H9 (cell line): ENCODE results near the gene ABCA7. TPM values are rescaled to one million over a fixed set of nuclear protein-coding genes. Genes with fewer than 3 reads are reported as not detected.
A peak's percentile ranks its signal among the peaks of the same experiment; 100 is the strongest.

Source experiments
- DNase-seq: peaks from one replicate; pipeline ENCODE4 v3.0.0-alpha.2; 2017
- H2AFZ ChIP-seq: one replicate; pipeline ENCODE4 v1.6.1; 2013; ENCODE audit warnings: mild to moderate bottlenecking, low read length, control low read depth, moderate library complexity
- H2AK5ac ChIP-seq: 2 replicates; pipeline ENCODE4 v1.6.1; 2013; ENCODE audit warnings: low read length, control low read depth, mixed read lengths; ENCODE audit not compliant: insufficient read length
- H2BK120ac ChIP-seq: one replicate; pipeline ENCODE4 v1.6.1; 2013; ENCODE audit warnings: low read depth, mild to moderate bottlenecking, low read length, control low read depth, inconsistent platforms; ENCODE audit not compliant: poor library complexity, severe bottlenecking
- H2BK12ac ChIP-seq: 2 replicates; pipeline ENCODE4 v1.6.1; 2013; ENCODE audit warnings: low read length, control low read depth, mixed read lengths, low read depth; ENCODE audit not compliant: insufficient read length
- H2BK15ac ChIP-seq: 2 replicates; pipeline ENCODE4 v1.6.1; 2013; ENCODE audit warnings: low read depth, low read length, control low read depth
- H2BK20ac ChIP-seq: one replicate; pipeline ENCODE4 v1.6.1; 2013; ENCODE audit warnings: low read depth, mild to moderate bottlenecking, low read length, control low read depth, inconsistent platforms; ENCODE audit not compliant: poor library complexity, severe bottlenecking
- H2BK5ac ChIP-seq: 2 replicates; pipeline ENCODE4 v1.6.1; 2013; ENCODE audit warnings: low read length, control low read depth, mixed read lengths; ENCODE audit not compliant: insufficient read length
- H3K14ac ChIP-seq: 2 replicates; pipeline ENCODE4 v1.6.1; 2013; ENCODE audit warnings: low read length, control low read depth; ENCODE audit not compliant: insufficient read depth
- H3K18ac ChIP-seq: 2 replicates; pipeline ENCODE4 v1.6.1; 2013; ENCODE audit warnings: low read depth, mild to moderate bottlenecking, mixed read lengths, low read length, control low read depth; ENCODE audit not compliant: insufficient read length
- H3K23ac ChIP-seq: 2 replicates; pipeline ENCODE4 v1.6.1; 2013; ENCODE audit warnings: low read length, control low read depth, mixed read lengths, low read depth; ENCODE audit not compliant: insufficient read length
- H3K23me2 ChIP-seq: 2 replicates; pipeline ENCODE4 v1.6.1; 2013; ENCODE audit warnings: low read depth, mild to moderate bottlenecking, mixed read lengths, low read length, control low read depth; ENCODE audit not compliant: insufficient read length, poor library complexity, severe bottlenecking
- H3K27ac ChIP-seq: 2 replicates; pipeline ENCODE4 v1.5.1; 2013; ENCODE audit warnings: low read length, control low read depth, mixed read lengths, low read depth; ENCODE audit not compliant: insufficient read length
- H3K27me3 ChIP-seq: 2 replicates; pipeline ENCODE4 v1.6.1; 2013; ENCODE audit warnings: low read length, control low read depth, inconsistent platforms; ENCODE audit not compliant: insufficient read depth
- H3K4ac ChIP-seq: 2 replicates; pipeline ENCODE4 v1.6.1; 2013; ENCODE audit warnings: low read depth, mild to moderate bottlenecking, control low read depth, inconsistent platforms, low read length, moderate library complexity
- H3K4me1 ChIP-seq: 2 replicates; pipeline ENCODE4 v1.6.1; 2013; ENCODE audit warnings: low read length, control low read depth, inconsistent platforms; ENCODE audit not compliant: insufficient read depth
- H3K4me2 ChIP-seq: 2 replicates; pipeline ENCODE4 v1.6.1; 2013; ENCODE audit warnings: low read length, control low read depth, mixed read lengths; ENCODE audit not compliant: insufficient read length, insufficient read depth
- H3K56ac ChIP-seq: 2 replicates; pipeline ENCODE4 v1.6.1; 2013; ENCODE audit warnings: low read depth, mild to moderate bottlenecking, mixed read lengths, low read length, control low read depth; ENCODE audit not compliant: insufficient read length
- H3K79me1 ChIP-seq: 2 replicates; pipeline ENCODE4 v1.6.1; 2013; ENCODE audit warnings: low read depth, mild to moderate bottlenecking, moderate library complexity, low read length, control low read depth, inconsistent platforms; ENCODE audit not compliant: insufficient read depth, poor library complexity, severe bottlenecking
- H3K79me2 ChIP-seq: 2 replicates; pipeline ENCODE4 v1.6.1; 2013; ENCODE audit warnings: low read length, control low read depth, inconsistent platforms; ENCODE audit not compliant: insufficient read depth
- H3K9ac ChIP-seq: 2 replicates; pipeline ENCODE4 v1.6.1; 2013; ENCODE audit warnings: low read length, control low read depth, mixed read lengths; ENCODE audit not compliant: insufficient read length; ENCODE audit errors: extremely low read depth
- H3K9me3 ChIP-seq: one replicate; pipeline ENCODE4 v1.6.1; 2013; ENCODE audit warnings: low read depth, low read length, inconsistent platforms; ENCODE audit not compliant: control insufficient read depth
- H3T11ph ChIP-seq: one replicate; pipeline ENCODE4 v1.6.1; 2013; ENCODE audit warnings: mild to moderate bottlenecking, low read length, control low read depth, inconsistent platforms
- H4K20me1 ChIP-seq: one replicate; pipeline ENCODE4 v1.6.1; 2013; ENCODE audit not compliant: control insufficient read depth, insufficient read length, insufficient read depth
- H4K5ac ChIP-seq: 2 replicates; pipeline ENCODE4 v1.6.1; 2013; ENCODE audit warnings: low read depth, mild to moderate bottlenecking, mixed read lengths, low read length, control low read depth; ENCODE audit not compliant: insufficient read length
- H4K8ac ChIP-seq: replicated peaks from 2 replicates; pipeline ENCODE4 v1.6.1; 2013; ENCODE audit warnings: low read length, control low read depth, mixed read lengths, low read depth; ENCODE audit not compliant: insufficient read length
- H4K91ac ChIP-seq: 2 replicates; pipeline ENCODE4 v1.6.1; 2013; ENCODE audit warnings: low read depth, mild to moderate bottlenecking, moderate library complexity, mixed read lengths, low read length, control low read depth; ENCODE audit not compliant: insufficient read length
- H3K27ac Mint-ChIP-seq, 3 experiments: 2 replicates in 2 of 3; 3 replicates in 1 of 3; pipeline ENCODE4 v1.8.0; 2020 to 2021; ENCODE audit warnings: mixed read lengths in 3 of 3, mild to moderate bottlenecking in 1 of 3, moderate library complexity in 1 of 3
- H3K27me3 Mint-ChIP-seq: 2 replicates; pipeline ENCODE4 v1.8.0; 2021; ENCODE audit warnings: low read depth, mild to moderate bottlenecking, moderate library complexity, mixed read lengths
- H3K36me3 Mint-ChIP-seq, 3 experiments: 2 replicates in 2 of 3; 3 replicates in 1 of 3; pipeline ENCODE4 v1.8.0; 2020 to 2021; ENCODE audit warnings: low read depth in 3 of 3, mixed read lengths in 3 of 3; ENCODE audit not compliant: insufficient read depth in 1 of 3
- H3K4me1 Mint-ChIP-seq, 2 experiments: 2 replicates each; pipeline ENCODE4 v1.8.0; 2020; ENCODE audit warnings: mixed read lengths in 2 of 2
- H3K4me3 Mint-ChIP-seq, 2 experiments: 2 replicates in 1 of 2; 3 replicates in 1 of 2; pipeline ENCODE4 v1.8.0; 2020 to 2021; ENCODE audit warnings: mild to moderate bottlenecking in 2 of 2, mixed read lengths in 2 of 2, moderate library complexity in 1 of 2
- H3K9me3 Mint-ChIP-seq, 2 experiments: 2 replicates in 1 of 2; 3 replicates in 1 of 2; pipeline ENCODE4 v1.8.0; 2020; ENCODE audit warnings: mild to moderate bottlenecking in 2 of 2, mixed read lengths in 2 of 2, moderate library complexity in 1 of 2
- CTCF ChIP-seq: fragments of 200-600 bp; sonication (generic); conservative IDR thresholded peaks from 3 replicates; pipeline ENCODE4 v1.8.0; 2021; ENCODE audit warnings: antibody characterized with exemption, mild to moderate bottlenecking
- WGBS: extraction: QIAGEN DNeasy Blood & Tissue Kit; methylation state at CpG from one replicate; pipeline ENCODE4 v1.1.7; 2013; ENCODE audit warnings: missing lambda C conversion rate, low lambda C conversion rate, mixed read lengths; ENCODE audit not compliant: insufficient read length; ENCODE audit errors: extremely low coverage; 5-methylcytosine and 5-hydroxymethylcytosine counted together
- total RNA-seq: library from RNA; stranded (reverse); gene quantifications from 2 replicates; pipeline ENCODE4 v1.2.1, GENCODE V29; 2021

The ABCA7 gene
- total RNA-seq, 1 experiment from 2014 or later = 34.6 TPM

GRCh38 chr19:1038978-1039645 is 795 bp upstream of the ABCA7 start:
- peak; percentile 43 for DNase-seq

More at GRCh38 chr19:1038978-1039645, 795 bp upstream of the ABCA7 start:
- H3K23me2 ChIP-seq = peaks cover 9% of the 10 kb centered on the region
- H3K27ac ChIP-seq = no peak overlapping the region
- no peak overlapping the region for H3K23ac ChIP-seq
- no peak overlapping the region for H3K4ac ChIP-seq
- no peak overlapping the region for H2BK120ac ChIP-seq
- no peak overlapping the region for H4K91ac ChIP-seq
- H2AFZ ChIP-seq = no peak overlapping the region
- H3K79me1 ChIP-seq = no peaks in the 10 kb centered on the region
- no peak overlapping the region for H2BK5ac ChIP-seq
- peak overlapping the region; percentile 82 to 93 for H3K4me3 Mint-ChIP-seq
- no peaks in the 10 kb centered on the region for H3K27me3 ChIP-seq
- WGBS = no CpG with 5 or more reads among the region's 22 CpGs
- no peak overlapping the region for H3K56ac ChIP-seq
- no peaks in the 10 kb centered on the region for H3K9me3 ChIP-seq
- H3K4me1 ChIP-seq = no peaks in the 10 kb centered on the region
- H3T11ph ChIP-seq = no peak overlapping the region
- peaks cover 3% of the 10 kb centered on the region; the same call in 1 of the 2 replicates for H3K27me3 Mint-ChIP-seq
- H2BK15ac ChIP-seq = no peak overlapping the region
- no peaks in the 10 kb centered on the region for H4K20me1 ChIP-seq
- TF ChIP-seq CTCF = no peak
- no peak overlapping the region for H2BK20ac ChIP-seq
- no peak overlapping the region for H3K18ac ChIP-seq
- peak overlapping the region; percentile 69 for H3K4me2 ChIP-seq
- no peak overlapping the region for H3K14ac ChIP-seq
- H3K4me1 Mint-ChIP-seq = peaks cover 13 to 25% of the 10 kb centered on the region in 2 experiments
- peak overlapping the region in 2 of 3 experiments; percentile 62 to 97; a peak in 5 of 7 replicates for H3K27ac Mint-ChIP-seq
- no peak overlapping the region for H4K8ac ChIP-seq
- H3K36me3 Mint-ChIP-seq = peaks cover 24 to 49% (median 38%) of the 10 kb centered on the region in 3 experiments
- H4K5ac ChIP-seq = no peak overlapping the region
- no peak overlapping the region for H3K9ac ChIP-seq
- no peaks in the 10 kb centered on the region for H3K9me3 Mint-ChIP-seq
- no peaks in the 10 kb centered on the region for H3K79me2 ChIP-seq
- H2BK12ac ChIP-seq = no peak overlapping the region
- H2AK5ac ChIP-seq = no peak overlapping the region
